Measurements from ENCODE around the gene MEIOSIN.

- TF ChIP-seq DEAF1 (CRISPR knock-in tag; IDR thresholded peaks at IDR 0.05) (no peak), CXXC5 (CRISPR knock-in tag; IDR thresholded peaks at IDR 0.05) (no peak)
Measured at GRCh38 chr19:45767410-45767880, 34.2 kb downstream of the MEIOSIN start.
